ENCODE data around the gene SCN5A. TPM values are rescaled to one million over a fixed set of nuclear protein-coding genes. Genes with fewer than 3 reads are reported as not detected.

Gene SCN5A
- total and polyA plus RNA-seq, 2 of the 4 experiments (the other 2 are of a cell fraction), result 1.9 to 2.0 TPM

- CTCF ChIA-PET, result no interaction called here
- no peak overlapping the region for H3K56ac ChIP-seq (ENCODE audit: extremely low read depth, insufficient read depth, low read length)
- intact Hi-C loops (cut with micrococcal nuclease) (no loop called here), dilution Hi-C loops (cut with HindIII; ENCODE audit: low sequenced_read_pairs, unreplicated experiment) (no loop called here), in situ Hi-C loops (cut with MboI; ENCODE audit: low sequenced_read_pairs) (no loop called here)
- no peaks in the 10 kb centered on the region for H3K9me3 ChIP-seq (ENCODE audit: control insufficient read depth, insufficient read depth, low read length)
- H2AK9ac ChIP-seq (replicated peaks; ENCODE audit: low read depth, low read length, poor library complexity), result no peak overlapping the region
- H4K5ac ChIP-seq (ENCODE audit: low read depth, low read length), result no peak overlapping the region
- H3K23ac ChIP-seq (ENCODE audit: low read depth, low read length), result no peak overlapping the region
- H3K4me1 ChIP-seq (ENCODE audit: control insufficient read depth, insufficient read depth, low read length), result no peaks in the 10 kb centered on the region
- H3K4ac ChIP-seq (ENCODE audit: low read depth, low read length), result no peak overlapping the region
- no peak overlapping the region for H3K18ac ChIP-seq (ENCODE audit: low read depth, low read length)
- H3K9me1 ChIP-seq (ENCODE audit: insufficient read depth, low read length), result no peaks in the 10 kb centered on the region
- no TSS peak for BruUV-seq (replicated peaks)
- no peaks in the 10 kb centered on the region for H3K27me3 ChIP-seq (ENCODE audit: control insufficient read depth, insufficient read depth, low read length)
- no peak overlapping the region for H3K9ac ChIP-seq (ENCODE audit: low read depth, low read length)
- H4K20me1 ChIP-seq (ENCODE audit: insufficient read depth, low read length), result no peaks in the 10 kb centered on the region
- H2BK20ac ChIP-seq (ENCODE audit: low read depth, low read length), result no peak overlapping the region
- no peak overlapping the region for H3K27ac ChIP-seq (ENCODE audit: insufficient read depth, low read length)
- no peak overlapping the region for H2AFZ ChIP-seq (replicated peaks; ENCODE audit: low read length, poor library complexity)
- no peak overlapping the region for H3K4me3 ChIP-seq (ENCODE audit: insufficient read depth, low read depth, low read length)
- TF ChIP-seq SMC3 (IDR thresholded peaks at IDR 0.05; ENCODE audit: low read depth, low read length) (no peak), BHLHE40 (IDR thresholded peaks at IDR 0.05; ENCODE audit: low read depth, low read length) (no peak), ELK1 (IDR thresholded peaks at IDR 0.05; ENCODE audit: borderline replicate concordance, low read depth, low read length) (no peak), RAD21 (IDR thresholded peaks at IDR 0.05; ENCODE audit: low read length) (no peak), CHD1 (IDR thresholded peaks at IDR 0.05; ENCODE audit: low read depth, low read length) (no peak), CTCF (conservative IDR thresholded peaks at IDR 0.05; ENCODE audit: low read depth, low read length) (no peak), NFE2L2 (IDR thresholded peaks at IDR 0.05; ENCODE audit: low read depth, low read length) (no peak), RCOR1 (IDR thresholded peaks at IDR 0.05; ENCODE audit: insufficient replicate concordance, low read length) (no peak), CEBPB (IDR thresholded peaks at IDR 0.05; ENCODE audit: low read depth, low read length) (no peak), MAZ (IDR thresholded peaks at IDR 0.05; ENCODE audit: borderline replicate concordance, low read depth, low read length) (no peak), USF2 (IDR thresholded peaks at IDR 0.05; ENCODE audit: low read depth, low read length) (no peak), RFX5 (IDR thresholded peaks at IDR 0.05; ENCODE audit: low read depth, low read length) (no peak), POLR2A (IDR thresholded peaks at IDR 0.05; ENCODE audit: low read depth, low read length) (no peak), FOS (IDR thresholded peaks at IDR 0.05; ENCODE audit: low read depth, low read length) (no peak), MAFK (IDR thresholded peaks at IDR 0.05; ENCODE audit: low read depth, low read length) (no peak), MXI1 (IDR thresholded peaks at IDR 0.05; ENCODE audit: borderline replicate concordance, low read depth, low read length) (no peak)
- H3K4me2 ChIP-seq (ENCODE audit: low read depth, low read length), result no peak overlapping the region
- H4K91ac ChIP-seq (ENCODE audit: insufficient read depth, low read depth, low read length), result no peak overlapping the region
- H4K8ac ChIP-seq (ENCODE audit: low read depth in 2 of 2, low read length in 2 of 2), result no peak overlapping the region
- DNase-seq, result no peak
- no peaks in the 10 kb centered on the region for H3K36me3 ChIP-seq (ENCODE audit: control insufficient read depth, insufficient read depth, low read length)
- no peak overlapping the region for H2BK5ac ChIP-seq (ENCODE audit: low read depth, low read length, poor library complexity, severe bottlenecking)
- no CpG with 5 or more reads among the region's 4 CpGs for WGBS, 2 experiments (ENCODE audit: extremely low coverage in 2 of 2, insufficient read length in 1 of 2)
- no peak overlapping the region for H2BK15ac ChIP-seq (ENCODE audit: low read depth, low read length)
- no peaks in the 10 kb centered on the region for H3K79me1 ChIP-seq (ENCODE audit: low read depth in 1 of 2, low read length in 2 of 2)
- POLR2A ChIA-PET (ENCODE audit: unreplicated experiment), result no interaction called here
- H2AK5ac ChIP-seq (ENCODE audit: low read depth, low read length), result no peak overlapping the region
- no peak for ATAC-seq (ENCODE audit: low read depth)
- no peak overlapping the region for H3K14ac ChIP-seq (replicated peaks; ENCODE audit: low read depth, low read length)
- no peak overlapping the region for H2BK120ac ChIP-seq (ENCODE audit: low read depth, low read length)
These were observed 92.7 kb downstream of the SCN5A start for GRCh38 chr3:38556640-38557358.

Data from IMR-90 (cell line).